GM19463 (cell line): ENCODE data around the gene WFIKKN1.

ENCODE experiments used
- ATAC-seq: cut with Tn5 transposase; IDR thresholded peaks from one replicate; pipeline ENCODE4 v1.9.1; 2021; ENCODE audit warnings: mild to moderate bottlenecking, moderate library complexity; ENCODE audit not compliant: unreplicated experiment

WFIKKN1 gene

GRCh38 chr16:682493-683395 lies 52.0 kb downstream of the WFIKKN1 start:
- ATAC-seq, result no peak

DNA sequence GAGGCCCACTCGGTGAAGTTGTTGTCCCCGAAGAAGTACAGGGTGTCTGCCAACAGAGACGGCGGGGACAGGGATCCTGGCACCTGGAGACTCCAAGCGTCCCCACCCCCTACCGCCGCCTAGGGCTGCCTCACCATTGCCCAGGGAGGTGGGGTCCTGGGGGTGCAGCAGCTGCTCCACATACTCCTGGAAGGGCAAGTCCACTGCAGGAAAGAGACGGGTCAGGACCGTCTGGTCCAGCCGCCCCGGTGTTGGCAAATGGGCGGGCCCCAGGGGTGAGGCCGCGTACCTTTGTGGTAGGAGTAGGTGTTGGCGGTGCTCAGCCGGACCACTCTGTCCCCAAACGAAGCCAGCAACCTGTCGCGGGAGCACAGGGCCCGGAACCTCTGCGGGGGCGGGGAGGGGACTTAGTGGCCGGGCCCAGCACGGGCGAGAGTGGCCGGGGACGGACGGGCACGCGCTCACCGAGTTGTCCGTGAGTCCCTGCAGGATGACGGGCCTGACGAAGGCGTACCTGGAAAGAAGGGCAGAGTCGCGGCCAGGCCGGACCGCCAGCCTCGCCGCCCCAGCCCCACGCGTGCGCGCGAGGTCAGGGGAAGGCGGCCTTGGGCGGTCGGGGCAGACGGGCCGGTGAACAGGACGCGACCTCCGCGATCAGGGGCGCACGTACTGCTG lies 52.7 kb downstream of the WFIKKN1 start:
- ATAC-seq, result no peak
